Measurements from ENCODE around the gene NDFIP2.

The NDFIP2 gene, protein sequence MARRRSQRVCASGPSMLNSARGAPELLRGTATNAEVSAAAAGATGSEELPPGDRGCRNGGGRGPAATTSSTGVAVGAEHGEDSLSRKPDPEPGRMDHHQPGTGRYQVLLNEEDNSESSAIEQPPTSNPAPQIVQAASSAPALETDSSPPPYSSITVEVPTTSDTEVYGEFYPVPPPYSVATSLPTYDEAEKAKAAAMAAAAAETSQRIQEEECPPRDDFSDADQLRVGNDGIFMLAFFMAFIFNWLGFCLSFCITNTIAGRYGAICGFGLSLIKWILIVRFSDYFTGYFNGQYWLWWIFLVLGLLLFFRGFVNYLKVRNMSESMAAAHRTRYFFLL

DNA sequence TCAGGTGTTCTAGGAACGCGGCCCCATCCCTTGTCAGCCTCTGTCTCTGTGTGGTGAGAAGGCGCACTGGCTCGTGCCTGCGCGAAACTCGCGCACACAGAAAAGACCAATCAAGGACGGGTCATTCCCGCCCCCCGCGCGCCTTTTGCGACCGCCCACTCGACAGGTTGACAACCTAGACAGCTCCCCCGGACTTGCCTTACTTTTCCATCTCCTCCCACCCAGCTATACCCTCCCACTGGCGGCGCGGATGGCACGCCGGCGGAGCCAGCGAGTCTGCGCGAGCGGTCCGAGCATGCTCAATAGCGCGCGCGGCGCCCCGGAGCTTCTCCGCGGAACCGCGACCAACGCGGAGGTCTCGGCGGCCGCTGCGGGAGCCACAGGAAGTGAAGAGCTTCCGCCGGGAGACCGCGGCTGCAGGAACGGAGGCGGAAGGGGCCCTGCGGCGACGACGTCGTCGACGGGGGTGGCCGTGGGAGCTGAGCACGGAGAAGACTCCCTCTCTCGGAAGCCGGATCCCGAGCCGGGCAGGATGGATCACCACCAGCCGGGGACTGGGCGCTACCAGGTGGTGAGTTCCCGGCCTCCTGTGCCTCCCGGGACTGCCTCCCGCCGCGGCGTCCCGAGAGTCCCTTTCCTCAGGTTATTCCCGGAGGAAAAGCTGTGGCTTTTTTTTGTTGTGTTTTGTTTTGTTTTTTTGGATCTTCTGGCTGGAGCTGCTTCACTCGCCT lies at the start of gene NDFIP2:
NDFIP2 (plus strand) TSS at position 202 of the 731 bp plus-strand sequence; CDS start at position 251, 49 bp downstream.
- peak within 1 kb of the TSS; percentile 94 for H3K27ac ChIP-seq
- TF ChIP-seq, protein P1, sequence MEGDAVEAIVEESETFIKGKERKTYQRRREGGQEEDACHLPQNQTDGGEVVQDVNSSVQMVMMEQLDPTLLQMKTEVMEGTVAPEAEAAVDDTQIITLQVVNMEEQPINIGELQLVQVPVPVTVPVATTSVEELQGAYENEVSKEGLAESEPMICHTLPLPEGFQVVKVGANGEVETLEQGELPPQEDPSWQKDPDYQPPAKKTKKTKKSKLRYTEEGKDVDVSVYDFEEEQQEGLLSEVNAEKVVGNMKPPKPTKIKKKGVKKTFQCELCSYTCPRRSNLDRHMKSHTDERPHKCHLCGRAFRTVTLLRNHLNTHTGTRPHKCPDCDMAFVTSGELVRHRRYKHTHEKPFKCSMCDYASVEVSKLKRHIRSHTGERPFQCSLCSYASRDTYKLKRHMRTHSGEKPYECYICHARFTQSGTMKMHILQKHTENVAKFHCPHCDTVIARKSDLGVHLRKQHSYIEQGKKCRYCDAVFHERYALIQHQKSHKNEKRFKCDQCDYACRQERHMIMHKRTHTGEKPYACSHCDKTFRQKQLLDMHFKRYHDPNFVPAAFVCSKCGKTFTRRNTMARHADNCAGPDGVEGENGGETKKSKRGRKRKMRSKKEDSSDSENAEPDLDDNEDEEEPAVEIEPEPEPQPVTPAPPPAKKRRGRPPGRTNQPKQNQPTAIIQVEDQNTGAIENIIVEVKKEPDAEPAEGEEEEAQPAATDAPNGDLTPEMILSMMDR (conservative IDR thresholded peaks at IDR 0.05; ENCODE audit: low read depth): no peak
- peak; percentile 45 for DNase-seq (ENCODE audit: low spot score)
- ChIA-PET POLR2A (ENCODE audit: low non-redundant PET) (interaction anchor here (0.6 to 1.3 kb wide), 4 partner anchors 30 to 291 kb away, joined by 3 to 9 read pairs (median 5); no protein-coding TSS in a partner anchor), CTCF (interaction anchor here (0.6 to 2.0 kb wide), 7 partner anchors 49 to 150 kb away, joined by 3 to 8 read pairs (median 3); no protein-coding TSS in a partner anchor)

DNA sequence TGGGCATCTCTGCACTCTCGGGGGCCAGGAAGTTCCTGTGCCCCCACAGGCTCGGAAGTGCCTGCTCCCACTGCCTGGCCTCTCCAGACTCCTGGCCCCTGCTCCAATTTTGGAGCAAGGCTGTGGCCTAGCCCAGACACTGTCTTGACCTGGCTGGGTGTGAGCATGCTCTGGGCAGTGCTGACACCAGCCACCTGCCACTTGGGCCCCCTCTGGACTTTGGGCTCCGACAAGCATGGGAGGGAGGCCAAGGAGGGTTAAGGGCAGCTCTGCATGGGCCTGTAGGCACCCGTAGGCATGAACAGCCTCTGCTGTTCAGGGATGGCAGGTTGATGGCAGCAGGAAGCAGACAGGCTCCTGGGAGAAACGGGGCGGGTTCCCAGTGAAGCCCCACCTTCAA lies 48.9 kb upstream of the NDFIP2 start:
- CTCF ChIA-PET: interaction anchor here (0.6 to 0.8 kb wide), 2 partner anchors 8 to 52 kb away, joined by 3 to 4 read pairs; no protein-coding TSS in a partner anchor
- H3K27ac ChIP-seq: no peak overlapping the region
- POLR2A ChIA-PET (ENCODE audit: low non-redundant PET): no interaction called here
- no peak for DNase-seq (ENCODE audit: low spot score)
- TF ChIP-seq, protein P1 (conservative IDR thresholded peaks at IDR 0.05; ENCODE audit: low read depth): no peak

DNA sequence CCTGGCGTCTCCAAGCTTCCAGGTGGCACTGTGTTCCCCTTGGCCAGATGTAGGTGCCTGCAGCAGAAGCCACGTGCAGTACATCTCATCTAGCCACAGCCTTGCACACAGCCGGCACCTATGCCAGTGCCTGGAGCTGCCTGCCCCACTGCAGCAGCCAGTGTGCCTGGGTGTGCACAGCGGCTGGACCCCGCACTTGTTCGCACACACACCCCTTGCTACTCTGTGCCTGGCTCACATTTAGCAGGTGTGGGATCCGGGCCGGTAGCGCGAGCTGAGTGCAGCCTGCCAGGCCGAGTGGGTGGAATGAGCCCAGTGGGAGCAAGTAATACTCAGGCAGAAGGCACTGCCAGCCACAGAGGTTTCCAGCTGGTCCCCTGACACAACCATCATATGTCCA lies 48.0 kb upstream of the NDFIP2 start:
- ChIA-PET CTCF (interaction anchor here (0.5 to 0.6 kb wide), 2 partner anchors 145 to 888 kb away, joined by 3 to 5 read pairs; no protein-coding TSS in a partner anchor), POLR2A (ENCODE audit: low non-redundant PET) (no interaction called here)
- TF ChIP-seq, protein P1 (conservative IDR thresholded peaks at IDR 0.05; ENCODE audit: low read depth): no peak
- H3K27ac ChIP-seq: no peak overlapping the region
- no peak for DNase-seq (ENCODE audit: low spot score)

DNA sequence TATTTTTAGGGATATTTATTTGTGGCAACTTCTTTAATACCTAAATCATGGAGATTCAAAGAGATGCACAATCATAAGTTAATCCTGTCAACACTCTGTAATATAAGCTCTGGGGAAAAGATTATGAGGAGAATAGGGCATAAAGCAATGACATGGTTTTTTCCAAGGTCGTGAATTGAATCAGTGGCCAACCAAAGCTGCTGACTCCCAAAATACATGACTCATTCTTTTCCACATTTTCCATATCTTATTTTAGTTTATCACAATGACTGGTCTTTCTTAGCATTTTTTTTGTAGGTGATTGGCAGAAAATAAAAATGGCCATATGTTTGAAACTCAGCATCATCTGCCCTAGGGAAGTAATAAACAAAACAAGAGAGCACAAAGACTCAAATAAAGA lies 46.4 kb upstream of the NDFIP2 start:
- TF ChIP-seq, protein P1 (conservative IDR thresholded peaks at IDR 0.05; ENCODE audit: low read depth): no peak
- ChIA-PET POLR2A (ENCODE audit: low non-redundant PET) (no interaction called here), CTCF (interaction anchor here (1.2 kb wide), 1 partner anchor 11 kb away, joined by 4 read pairs; no protein-coding TSS in a partner anchor)
- no peak for DNase-seq (ENCODE audit: low spot score)
- H3K27ac ChIP-seq: no peak overlapping the region

DNA sequence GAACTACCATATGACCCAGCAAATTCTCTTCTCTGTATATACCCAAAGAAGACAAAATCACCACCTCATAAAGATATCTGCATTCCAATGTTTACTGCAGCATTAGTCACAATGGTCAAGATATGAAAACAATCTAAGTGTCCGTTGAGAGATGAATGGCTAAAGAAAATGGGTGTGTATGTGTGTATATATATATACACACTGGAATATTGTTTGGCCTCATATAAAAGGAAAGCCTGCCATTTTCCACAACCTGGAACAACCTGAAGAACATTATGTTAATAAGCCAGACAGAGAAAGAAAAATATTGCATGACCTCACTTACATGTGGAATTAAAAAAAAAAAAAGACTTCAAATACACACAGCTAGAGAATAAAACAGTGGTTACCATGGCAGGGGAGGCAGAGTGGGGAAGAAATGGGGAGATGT lies 45.4 kb upstream of the NDFIP2 start:
- H3K27ac ChIP-seq: no peak overlapping the region
- TF ChIP-seq, protein P1 (conservative IDR thresholded peaks at IDR 0.05; ENCODE audit: low read depth): no peak
- no peak for DNase-seq (ENCODE audit: low spot score)
- CTCF ChIA-PET: interaction anchor here (0.6 kb wide), 1 partner anchor 121 kb away, joined by 3 read pairs; no protein-coding TSS in a partner anchor
- POLR2A ChIA-PET (ENCODE audit: low non-redundant PET): no interaction called here

DNA sequence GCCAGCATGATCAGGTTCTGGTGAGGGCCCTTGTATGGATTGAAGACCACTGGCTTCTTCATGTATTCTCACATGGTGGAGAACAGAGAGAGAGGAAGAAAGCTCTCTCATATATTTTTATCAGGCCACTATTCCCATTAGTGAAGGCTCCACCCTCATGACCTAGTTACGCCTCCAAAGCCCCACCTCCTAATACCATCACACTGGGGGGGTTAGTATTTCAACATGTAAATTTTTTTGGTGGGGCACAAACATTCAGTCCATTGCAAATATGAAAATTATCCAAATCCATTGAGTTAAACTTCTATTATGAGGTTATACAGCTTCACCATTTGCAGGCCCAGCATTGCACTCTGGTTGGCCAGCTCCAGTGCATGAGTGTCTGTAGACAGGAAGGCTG lies 41.7 kb upstream of the NDFIP2 start:
- TF ChIP-seq, protein P1 (conservative IDR thresholded peaks at IDR 0.05; ENCODE audit: low read depth): no peak
- H3K27ac ChIP-seq: no peak overlapping the region
- no peak for DNase-seq (ENCODE audit: low spot score)
- ChIA-PET POLR2A (ENCODE audit: low non-redundant PET) (no interaction called here), CTCF (interaction anchor here (0.7 kb wide), 1 partner anchor 165 kb away, joined by 3 read pairs; no protein-coding TSS in a partner anchor)

Data from RWPE1 (cell line).